GM19035 (cell line): ENCODE measurements around the gene SAMD3.
"Not testable (repeated sequence)": the region's sequence is repeated elsewhere in the genome, so short reads cannot be mapped to it uniquely, and the experiment has no call there.

Experiments
- ATAC-seq: cut with Tn5 transposase; IDR thresholded peaks from one replicate; pipeline ENCODE4 v1.9.1; 2021; ENCODE audit not compliant: unreplicated experiment

SAMD3 gene

GRCh38 chr6:130222775-130223174 is at the start of gene SAMD3:
Gene SAMD3 (minus strand): TSS chr6:130222951. CDS start chr6:130215273, 7,678 bp downstream.
- no peak for ATAC-seq

- ATAC-seq: no peak
Observed at GRCh38 chr6:130269969-130270635, 47.4 kb upstream of the SAMD3 start.

GRCh38 chr6:130265553-130265952 is 42.8 kb upstream of the SAMD3 start:
- ATAC-seq: not testable (repeated sequence)

- no peak for ATAC-seq
Observed at GRCh38 chr6:130262008-130262407, 39.3 kb upstream of the SAMD3 start.

DNA sequence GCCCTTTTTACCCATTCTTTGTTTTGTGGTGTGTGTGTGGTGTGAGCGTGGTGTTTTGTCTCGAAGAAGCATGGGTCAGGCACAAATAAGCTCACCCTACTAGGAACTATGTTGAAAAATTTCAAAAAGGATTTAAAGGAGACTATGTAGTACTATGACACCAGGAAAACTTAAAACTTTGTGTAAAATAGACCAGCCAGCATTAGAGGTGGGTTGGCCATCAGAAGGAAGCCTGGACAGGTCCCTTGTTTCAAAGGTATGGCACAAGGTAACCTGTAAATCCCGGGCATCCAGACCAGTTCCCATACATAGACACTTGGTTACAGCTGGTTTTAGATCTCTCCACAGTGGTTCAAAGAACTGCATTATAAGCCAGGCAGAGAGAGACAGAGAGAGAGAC is 38.8 kb upstream of the SAMD3 start:
- ATAC-seq: not testable (repeated sequence)

DNA sequence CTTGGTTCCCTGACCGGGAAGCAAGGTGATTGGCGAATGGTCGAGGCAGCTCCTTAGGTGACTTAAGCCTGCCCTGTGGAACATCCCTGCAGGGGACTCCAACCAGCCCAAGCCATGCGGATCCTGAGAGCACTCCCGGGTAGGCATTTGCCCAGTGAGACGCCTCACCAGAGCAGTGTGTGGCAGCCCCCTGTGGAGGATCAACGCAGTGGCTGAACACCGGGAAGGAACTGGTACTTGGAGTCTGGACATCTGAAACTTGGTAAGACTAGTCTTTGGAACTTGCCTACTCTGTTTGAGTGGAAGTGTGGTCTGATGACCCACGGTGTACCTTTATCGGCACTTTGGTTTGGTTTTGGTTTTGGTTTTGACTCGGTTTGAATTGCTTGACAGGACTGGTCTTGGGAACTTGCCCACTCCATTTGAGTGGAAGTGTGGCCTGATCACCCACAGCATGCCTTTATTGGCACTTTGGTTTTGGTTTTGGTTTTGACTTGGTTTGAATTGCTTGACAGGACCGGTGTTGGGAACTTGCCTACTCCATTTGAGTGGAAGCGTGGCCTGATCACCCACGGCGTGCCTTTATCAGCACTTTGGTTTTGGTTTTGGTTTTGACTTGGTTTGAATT is 38.0 kb upstream of the SAMD3 start:
- peak; percentile 38 for ATAC-seq

DNA sequence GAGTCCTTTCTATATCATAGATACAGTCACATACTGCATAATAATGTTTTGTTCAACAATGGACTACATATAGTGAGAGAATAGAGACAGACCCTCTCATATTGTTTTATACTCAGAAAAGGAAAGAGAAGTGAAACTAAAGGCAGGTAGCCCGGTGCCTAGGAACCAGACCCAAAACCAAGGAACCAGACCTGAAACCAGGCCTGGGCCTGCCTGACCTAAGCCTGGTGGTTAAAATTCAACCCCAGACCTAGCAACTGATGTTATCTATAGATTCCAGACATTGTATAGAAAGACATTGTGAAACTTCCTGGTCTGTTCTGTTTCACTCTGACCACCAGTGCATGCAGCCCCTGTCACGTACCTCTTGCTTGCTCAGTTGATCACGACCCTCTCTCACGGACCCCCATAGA is 37.3 kb upstream of the SAMD3 start:
- peak; percentile 60 for ATAC-seq

- ATAC-seq: peak; percentile 26
Observed at GRCh38 chr6:130259557-130259956, 36.8 kb upstream of the SAMD3 start.

- ATAC-seq: no peak
Observed at GRCh38 chr6:130259140-130259539, 36.4 kb upstream of the SAMD3 start.

DNA sequence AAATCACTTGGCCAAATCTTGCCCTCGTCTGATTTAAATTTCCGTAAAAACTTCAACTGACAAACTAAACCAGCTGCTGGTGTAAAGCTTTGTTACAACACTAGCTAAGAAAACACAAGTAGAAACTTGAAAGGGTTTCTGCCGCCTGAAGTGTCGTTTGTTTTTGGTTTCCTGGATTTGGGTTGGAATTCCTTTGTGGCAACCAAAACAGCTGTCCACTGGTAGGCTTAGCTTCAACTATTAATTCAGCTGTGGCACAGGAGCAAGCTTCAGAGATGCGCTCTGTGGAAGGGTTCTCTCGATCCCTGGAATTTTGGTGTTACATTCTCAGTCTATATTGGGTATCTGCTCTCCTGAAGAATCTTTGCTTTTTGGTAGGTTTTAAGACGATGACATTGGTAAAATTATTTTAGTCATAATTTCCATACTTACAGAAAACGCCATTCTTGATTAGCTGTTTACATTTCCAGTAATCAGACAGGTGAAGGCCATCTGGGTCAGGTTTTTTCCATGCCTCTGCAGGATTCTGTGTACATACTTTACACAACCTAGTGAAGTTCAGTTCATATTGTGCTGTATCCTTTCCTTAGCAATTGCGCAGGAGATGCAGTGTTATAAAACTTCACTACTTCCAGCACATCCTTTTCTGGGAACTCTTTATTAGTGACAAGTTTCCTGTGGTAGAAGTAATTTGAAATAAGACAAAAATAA is 29.9 kb upstream of the SAMD3 start:
- ATAC-seq: no peak

- ATAC-seq: no peak
Observed at GRCh38 chr6:130245267-130245666, 22.5 kb upstream of the SAMD3 start.

DNA sequence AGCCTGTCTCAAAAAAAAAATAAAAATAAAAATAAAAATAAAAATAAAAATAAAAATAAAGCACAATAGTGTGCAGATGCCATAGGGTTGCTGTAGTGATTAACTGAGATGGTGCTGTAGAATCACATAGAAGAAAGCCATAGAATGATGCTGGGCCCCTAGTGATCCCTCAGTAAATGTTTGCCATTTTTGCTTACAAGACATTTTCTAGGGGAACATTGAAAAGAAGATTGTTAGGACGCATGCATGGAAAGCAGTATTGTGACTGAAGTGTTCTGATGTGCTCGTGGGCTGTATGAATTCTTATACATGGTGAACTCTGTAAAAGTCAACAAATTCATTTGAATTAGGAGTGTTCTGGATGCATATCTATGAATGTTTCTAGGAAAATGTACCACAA is 22.0 kb upstream of the SAMD3 start:
- ATAC-seq: no peak

GRCh38 chr6:130240232-130240631 is 17.5 kb upstream of the SAMD3 start:
- ATAC-seq: no peak

GRCh38 chr6:130239755-130240154 is 17.0 kb upstream of the SAMD3 start:
- no peak for ATAC-seq

DNA sequence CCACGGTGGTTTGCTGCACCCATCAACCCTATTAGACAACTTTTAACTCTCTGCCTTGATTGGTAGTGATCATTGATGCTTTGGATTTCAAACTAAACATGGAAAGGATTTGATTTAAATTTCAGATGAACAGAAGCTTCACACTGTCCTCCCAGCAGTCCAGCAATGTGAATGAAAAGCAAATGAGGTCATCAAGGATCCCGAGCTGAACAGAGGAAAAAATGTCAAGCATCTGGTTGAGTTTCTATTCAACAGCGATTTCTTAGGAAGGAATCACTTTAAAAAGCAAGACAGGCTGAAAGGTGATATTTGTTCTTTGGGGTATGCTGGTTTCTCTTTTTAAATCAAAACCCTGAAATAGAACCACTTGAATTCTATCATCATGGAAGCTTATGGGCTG is 10.6 kb upstream of the SAMD3 start:
- no peak for ATAC-seq

GRCh38 chr6:130230531-130230930 is 7.8 kb upstream of the SAMD3 start:
- not testable (repeated sequence) for ATAC-seq

DNA sequence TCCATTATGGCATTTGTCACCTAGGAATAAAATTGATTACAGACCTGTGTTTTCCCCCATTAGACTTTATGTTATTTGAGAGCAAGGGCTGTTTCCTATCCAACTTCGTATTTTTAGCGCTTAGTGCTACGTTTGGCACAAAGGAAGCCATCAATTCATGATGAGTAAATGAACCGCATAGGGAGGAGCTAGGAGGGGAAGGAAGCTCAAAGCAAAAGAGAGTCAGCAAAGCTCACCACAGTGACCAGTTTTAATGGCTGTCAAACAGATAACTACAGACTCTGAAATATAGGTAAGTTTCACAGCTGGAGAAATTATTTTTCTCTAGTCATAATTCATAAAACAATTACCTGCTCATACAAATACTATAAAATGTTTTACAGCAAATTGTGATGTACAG is 6.9 kb upstream of the SAMD3 start:
- no peak for ATAC-seq

DNA sequence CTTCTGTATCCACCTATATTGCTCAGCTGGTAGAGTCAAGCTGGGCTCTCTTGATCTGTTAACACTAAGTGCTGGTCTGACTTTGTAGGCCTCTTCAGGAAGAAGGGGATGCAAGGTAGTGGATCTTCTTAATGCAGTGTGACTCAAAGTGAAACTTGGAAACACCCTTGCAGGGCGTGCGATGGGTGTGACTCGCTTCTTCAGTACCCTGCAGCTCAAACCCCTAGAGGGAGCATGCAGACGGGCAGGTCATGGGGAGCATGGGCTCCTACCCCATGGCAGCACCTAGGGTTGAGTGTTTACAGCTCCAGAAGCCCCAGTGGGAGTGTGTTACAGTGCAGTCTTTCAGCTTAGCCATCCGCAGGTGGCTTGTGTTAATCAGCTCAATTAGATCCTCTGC is 757 bp upstream of the SAMD3 start:
- ATAC-seq: peak; percentile 98

DNA sequence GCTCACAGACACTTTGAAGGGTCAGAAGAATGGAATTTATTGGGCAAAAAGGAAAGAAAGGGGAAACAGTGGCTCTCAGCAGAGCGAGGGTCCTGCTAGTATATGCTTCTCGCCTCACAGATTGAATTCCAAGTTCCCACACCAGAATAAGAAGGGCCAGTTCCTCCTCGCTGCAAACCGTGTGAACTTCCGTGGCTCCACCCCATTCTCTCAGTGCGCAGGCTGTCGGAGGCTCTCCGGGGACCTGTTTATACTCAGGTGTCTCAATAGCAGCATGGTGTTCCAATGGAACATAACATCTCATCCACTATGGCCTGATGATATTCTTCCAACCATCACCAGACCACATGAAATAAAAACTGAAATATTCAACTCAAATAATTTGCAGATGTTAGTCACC is 4.6 kb downstream of the SAMD3 start:
- no peak for ATAC-seq

DNA sequence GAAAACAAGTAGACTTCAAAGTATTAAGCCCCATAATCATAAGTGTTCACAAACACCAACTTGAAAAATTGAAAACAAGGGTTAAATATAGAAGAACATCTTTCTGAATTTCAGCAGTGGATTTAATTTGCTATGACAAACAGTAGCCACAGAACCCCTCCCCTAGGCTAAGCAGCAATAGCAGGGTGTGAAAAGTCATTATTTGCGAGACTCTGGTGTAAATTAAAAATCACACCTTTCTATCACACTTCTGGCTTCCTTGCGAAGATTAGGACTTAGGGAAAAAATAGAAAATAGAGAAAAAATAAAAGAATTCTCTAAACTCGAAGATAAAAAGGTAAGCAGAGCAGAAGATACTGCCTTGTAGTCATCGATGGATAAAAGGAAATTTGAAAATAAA is 6.1 kb downstream of the SAMD3 start:
- ATAC-seq: no peak

DNA sequence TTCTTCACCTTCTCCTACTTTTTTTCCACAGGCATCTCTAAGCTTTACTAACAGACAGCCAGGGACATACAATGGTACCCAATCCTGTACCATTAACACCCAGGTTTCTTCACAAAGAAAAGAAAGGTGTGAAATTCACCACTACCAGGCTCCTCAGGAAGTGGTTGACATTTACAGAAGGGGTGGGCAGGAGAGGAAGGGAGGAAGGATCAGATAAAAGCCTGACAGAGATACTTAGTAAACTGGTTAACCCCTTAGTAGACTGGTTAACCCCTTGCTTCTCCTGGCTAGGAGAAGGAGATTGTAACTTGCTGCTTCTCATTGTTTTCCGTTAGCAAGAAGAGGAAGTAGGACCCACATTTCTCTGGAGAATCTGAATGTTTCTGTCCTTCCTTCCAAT is 7.2 kb downstream of the SAMD3 start:
- no peak for ATAC-seq

GRCh38 chr6:130212215-130212874 is 10.4 kb downstream of the SAMD3 start:
- ATAC-seq: no peak
